HG02870 (cell line): ENCODE measurements around the gene NFIA.

Source experiments
- ATAC-seq: cut with Tn5 transposase; IDR thresholded peaks from one replicate; pipeline ENCODE4 v1.9.1; 2021; ENCODE audit warnings: mild to moderate bottlenecking, moderate library complexity; ENCODE audit not compliant: unreplicated experiment

Gene NFIA

DNA sequence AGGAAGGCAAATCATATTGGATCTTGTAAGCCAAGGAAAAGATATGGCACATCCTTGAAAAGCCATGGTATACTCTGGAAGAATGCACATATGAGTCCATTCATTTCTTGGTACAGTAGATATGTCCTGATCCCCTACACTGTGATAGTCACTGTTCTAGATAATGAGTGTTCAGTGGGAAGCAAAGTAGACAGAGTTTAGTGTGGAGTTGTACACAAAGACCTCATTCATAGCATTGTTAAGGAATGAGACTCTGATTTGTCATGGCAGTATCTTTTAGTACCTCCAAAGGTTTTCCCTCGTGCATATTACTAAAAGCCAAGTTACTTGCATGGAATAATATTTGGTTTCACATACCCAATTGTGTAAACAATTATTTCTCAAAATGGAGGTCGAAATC, 204.7 kb downstream of the NFIA start:
- no peak for ATAC-seq

DNA sequence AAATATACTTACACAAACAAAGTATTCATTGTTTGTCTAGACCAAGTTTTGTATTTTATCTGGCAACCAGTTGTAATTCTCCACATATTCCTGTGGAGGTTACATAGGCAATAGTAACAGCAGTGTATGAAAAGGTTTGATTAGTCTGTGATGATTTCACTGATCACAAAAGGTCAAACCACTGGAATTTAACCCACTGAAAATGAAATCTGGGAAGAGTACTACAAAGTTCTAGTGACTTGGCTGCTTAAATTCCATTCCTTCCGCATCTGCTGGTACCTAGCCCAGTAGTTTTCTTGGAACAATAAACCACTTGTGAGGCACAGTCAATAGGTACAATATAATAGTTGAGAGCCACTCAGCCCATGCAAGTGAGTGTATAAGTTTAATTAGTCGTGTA, 205.4 kb downstream of the NFIA start:
- ATAC-seq, result no peak

DNA sequence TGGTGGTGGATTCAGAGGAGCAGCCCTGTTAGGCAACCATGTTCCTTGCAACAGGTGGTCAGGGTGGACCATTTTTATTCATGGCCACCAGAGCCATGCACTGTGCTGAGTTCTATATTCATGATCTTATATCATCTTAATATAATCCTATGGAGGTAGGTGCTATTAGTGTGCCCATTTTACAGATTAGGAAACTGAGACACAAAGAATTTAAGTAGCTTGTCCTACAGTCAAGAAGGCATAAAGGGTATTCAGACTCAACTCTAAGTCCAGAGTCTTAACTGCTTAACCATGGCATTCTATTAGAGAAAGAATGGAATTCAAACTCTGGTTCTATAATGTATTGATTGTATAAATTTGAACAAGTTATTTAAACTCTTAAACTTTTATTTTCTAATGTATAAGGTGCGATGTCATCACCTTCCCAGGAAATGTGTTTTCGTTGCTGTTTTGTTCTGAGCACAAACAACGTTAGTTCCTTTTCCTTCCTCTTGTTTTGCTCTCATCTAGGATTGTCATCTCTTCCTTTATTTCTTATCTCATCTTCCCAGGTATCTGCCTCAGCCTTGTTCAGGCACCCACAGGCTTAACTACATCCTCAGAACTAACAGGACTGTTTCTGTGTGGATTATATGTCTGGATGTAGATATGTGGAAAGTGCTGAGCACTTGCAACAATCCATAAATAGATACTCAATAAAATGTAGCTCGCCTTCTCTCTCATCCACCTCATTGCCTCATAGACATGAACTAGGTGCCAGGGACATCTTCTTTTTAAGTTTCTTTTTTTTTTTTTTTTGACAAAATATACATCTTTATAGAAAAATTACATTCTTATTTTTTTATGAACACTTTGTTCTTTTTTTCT, 207.1 kb downstream of the NFIA start:
- ATAC-seq, result no peak

DNA sequence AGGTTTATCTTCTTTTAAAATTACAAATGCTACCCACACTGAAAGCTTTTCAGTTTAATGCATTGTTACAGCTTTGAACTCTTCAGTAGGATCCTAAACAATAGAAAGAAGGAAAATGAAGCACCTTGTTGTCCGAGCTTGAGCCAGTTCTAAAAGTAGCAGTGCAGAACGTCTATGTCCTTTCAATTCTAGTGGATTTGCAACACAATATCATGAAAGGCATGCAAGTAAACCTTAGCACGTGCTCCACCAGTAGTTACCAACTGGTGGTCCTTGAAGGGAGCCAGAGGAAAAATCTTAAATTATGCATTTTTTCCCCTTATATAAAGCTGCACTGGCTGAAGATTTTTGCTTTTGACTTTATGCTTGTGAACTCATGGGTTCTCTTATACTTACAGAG, 208.2 kb downstream of the NFIA start:
- no peak for ATAC-seq

DNA sequence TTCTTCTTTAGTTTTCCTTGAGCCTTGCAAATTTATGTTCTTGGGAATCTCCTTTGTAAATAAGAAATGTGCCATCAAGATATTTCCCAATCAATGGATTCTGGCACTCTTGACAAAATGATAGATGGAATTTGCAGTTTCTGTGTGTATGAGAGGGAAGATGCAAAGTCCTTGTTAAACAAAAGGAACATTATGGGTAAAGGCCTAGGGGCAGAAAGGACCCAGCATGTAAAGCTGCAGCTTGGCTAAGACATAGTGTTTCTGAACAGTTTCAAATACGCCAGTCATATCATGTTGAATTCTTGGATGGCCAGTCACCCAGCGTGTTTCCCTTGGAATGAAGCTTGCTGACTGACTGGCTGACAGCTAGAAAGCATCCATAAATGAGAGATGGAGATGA, 210.8 kb downstream of the NFIA start:
- ATAC-seq, result no peak

DNA sequence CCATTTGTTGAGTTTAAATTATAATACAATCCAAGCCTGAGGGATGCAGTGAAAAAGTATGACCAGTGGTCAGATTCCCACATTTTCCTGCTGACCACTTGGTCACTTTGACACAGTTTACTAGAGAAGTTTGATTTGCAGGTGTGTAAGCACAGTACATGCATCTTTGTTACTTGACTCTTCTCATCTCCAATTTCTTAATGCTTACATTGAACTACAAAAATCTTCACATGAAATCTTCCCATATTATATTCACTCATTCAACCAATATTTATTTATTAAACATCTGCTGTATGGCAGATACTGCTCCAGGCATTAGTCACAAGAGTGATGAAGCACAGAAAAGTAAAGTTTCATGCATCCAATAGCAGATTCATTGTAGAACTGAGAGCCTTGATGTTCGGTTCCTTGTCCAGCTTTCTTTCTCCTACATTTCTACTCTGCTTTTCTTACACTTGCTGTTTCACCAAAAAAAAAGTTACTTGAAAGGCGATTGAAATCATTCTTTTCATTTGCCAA, 211.7 kb downstream of the NFIA start:
- ATAC-seq, result no peak

DNA sequence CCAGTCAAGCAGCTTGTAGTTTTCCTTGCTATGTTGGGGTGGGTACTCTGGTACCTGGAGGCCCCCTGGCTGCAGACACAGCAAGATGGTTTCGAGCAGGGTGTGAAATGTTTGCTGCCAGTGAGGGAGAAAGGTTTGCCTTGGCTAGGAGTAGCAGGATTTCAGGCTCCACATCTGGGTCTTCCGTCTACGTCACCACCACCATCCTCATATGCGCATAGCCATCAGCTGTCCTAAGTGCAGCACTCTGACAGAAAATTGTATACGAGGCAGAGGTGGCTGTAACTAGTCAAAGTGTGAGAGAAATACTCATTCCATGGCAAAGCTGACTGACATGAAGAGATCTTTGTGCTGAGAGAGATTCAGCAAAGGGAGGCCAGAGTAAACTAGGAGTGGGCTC, 212.6 kb downstream of the NFIA start:
- ATAC-seq, result no peak

DNA sequence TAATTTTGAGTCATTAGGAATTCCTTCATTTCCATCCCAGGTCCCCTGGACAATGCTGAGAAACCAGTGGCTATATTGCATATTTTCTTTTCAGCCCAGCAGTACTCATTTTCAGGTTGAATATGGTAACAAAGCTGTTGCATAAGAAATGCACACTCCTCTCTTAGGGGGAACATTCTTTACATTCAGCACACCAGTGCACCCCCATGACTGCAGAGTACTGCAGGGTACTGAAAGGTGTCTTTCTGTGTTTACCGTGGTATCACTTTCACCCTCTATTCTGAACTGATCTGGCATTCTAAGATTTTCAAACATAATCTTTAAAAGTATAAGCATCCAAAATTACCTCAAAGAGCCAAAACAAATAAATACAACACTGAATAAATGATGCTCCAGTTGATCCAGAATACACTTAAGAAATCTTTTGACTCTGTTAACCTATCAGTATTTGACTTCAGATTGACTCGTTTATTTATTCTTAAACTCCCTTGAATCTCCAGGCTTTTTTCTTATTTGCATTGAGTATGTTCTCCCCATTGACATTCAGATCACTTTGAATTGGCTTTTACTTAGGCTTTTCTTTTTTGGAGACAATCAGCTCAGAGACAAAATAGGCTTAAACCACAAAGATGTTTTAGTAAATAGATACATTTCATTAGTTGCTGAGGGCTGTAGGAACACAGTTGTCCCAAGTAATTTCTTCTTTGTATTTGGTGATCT, 213.6 kb downstream of the NFIA start:
- no peak for ATAC-seq

DNA sequence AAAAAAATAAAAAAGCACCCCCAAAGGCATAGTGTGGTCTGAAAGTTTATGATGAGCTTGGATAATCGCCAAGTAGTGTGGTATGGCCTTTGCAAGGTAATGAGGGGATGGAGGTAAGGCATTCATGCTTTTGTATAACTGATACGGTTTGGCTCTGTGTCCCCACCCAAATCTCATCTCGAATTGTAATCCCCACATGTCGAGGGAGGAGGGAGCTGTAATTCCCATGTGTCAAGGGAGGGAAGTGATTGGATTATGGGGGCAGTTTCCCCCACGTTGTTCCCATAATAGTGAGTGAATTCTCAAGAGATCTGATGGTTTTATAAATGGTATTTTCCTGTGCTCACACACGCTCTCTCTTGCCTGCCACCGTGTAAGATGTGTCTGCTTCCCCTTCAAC, 215.5 kb downstream of the NFIA start:
- ATAC-seq, result no peak

DNA sequence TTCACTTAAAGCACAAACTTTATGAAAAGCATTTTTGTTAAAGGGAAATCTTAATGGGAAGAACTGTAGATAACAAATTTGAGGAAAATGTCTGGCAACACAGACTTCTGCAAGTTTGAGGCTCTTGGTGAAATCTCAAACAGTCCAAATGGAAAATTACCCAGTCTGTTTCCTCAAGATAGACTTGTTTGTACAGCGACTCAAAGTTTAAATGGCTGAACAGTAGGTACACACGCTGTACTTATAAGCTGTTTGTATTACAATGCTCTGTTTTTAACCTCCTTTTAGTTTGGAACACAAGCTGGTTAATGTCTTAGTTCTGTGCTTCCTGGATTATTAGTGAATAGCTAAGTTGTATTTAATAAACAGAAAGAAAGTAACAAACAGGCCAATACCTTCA, 217.1 kb downstream of the NFIA start:
- ATAC-seq, result no peak

DNA sequence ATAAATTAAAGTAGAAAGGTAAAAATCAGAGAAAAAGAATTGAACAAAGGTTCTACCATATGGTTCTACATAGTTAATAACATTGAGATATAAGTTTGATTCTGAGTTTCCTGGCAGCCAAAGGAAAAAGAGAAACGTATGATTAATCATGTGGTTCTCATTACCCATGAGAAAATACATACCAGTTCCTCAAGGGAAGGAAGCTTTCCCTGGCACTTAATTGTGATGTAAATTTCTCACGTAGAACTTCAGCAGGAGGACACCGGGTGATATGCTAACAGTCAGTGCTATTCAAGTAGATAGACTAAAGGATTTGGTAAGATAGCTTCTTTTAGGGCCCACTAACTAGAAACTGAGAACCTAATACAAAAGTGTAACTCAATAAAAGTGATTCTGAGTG, 218.5 kb downstream of the NFIA start:
- ATAC-seq, result no peak

DNA sequence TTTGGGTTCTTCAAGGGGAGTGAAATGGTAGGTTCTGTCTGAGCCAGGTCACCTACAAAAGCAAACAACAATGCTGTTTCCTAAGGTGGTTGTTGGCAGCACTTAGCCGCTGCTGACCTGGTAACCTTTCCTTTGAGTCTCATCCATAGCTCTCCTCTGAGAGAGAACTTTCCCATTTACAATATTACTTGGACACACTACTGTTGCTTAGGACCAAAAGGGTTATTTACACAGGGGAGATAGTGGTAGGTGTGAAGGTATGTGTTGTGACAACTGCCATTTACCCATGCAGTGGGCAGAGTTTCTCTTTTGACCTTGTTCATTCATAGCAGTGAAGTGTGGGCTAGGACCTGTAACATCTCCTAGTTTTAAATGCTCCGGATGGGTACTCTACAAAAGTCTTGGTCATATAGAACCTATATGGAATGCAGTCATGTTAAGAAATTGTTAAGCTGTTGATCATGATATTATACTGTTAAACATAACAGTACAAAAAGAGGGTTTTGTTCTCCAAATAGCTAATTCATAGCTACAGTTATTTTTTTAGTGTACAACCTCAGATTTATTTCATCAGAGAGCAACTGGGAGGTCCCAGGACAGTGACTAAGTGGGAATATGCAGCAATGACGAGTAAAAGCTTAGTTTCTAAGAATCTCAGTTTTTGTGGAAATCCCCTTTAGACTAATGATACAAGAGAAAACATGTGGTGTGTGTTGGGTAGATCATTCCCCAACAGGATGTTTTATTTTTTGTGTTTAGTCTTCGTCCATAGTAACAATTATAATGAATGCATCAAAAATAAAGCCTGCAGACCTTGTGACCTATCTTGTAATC, 219.7 kb downstream of the NFIA start:
- peak; percentile 63 for ATAC-seq

DNA sequence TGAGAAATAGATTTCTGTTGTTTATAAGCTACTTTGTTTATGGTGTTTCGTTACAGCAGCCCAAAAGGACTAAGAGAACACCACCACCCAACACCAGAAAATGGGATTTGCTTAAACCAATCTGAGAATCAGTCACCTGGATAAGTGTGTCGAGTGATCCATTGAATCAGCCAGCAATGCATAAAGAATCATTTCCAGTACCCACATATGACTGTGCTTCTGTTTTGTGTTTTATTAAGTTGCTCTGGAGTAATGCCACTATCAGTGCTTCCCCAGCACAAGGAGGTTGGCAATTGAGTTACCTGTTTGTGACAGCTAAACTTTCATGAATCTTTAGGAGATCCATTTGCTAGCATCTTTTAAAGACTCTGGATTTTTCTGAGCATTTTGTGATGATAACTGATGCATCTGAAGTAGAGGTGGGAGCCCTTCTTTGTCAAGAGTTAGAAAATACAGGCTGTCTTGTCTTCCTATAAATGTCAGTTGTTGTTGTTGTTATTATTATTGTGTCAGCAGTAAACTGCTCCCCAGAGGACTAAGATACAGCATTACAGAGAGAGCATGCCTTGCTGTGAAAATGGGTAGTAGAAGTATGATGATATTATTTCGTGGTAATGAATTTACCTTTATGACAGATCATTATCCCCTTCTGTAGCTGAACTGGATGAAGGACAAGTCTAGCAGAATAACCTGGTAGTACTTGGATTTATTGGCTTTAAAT, 225.2 kb downstream of the NFIA start:
- ATAC-seq, result no peak

DNA sequence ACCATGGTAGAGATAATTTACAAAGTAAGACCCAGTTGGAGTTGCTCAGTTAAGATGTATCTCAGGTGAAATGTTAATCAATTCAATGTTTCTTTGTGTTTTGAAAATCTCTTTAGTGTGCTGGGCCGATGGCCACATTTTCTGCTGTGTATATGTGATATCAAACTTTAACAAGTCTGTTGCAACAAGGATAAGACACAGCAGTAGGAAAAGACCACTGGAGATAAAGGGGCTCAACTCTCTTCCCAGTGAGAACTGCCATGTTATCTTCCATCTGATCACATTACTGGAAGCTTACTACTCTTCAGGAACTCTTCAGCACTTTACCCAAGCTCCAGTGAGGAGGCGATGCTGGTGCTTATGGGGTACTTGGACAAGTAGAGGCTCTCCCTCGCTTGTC, 227.7 kb downstream of the NFIA start:
- ATAC-seq, result no peak

DNA sequence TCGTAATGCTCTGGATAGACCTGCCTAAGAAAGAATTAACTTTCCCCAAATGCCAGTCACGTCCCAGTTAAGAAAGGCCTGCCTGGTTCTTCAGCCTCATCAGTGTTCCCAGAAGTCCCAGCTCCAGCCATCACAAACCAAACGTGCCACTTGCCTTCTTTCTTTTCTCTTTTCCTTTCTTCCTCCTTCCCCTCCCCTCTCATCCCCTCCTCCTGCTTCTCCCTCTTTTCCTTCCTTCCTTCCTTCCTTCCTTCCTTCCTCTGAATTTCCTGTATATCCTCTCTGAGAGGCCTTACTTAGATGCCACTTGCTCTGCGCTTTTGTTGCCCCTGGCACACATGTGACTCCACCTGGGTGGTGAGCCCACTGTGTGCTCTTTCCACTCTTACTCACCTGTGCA, 228.2 kb downstream of the NFIA start:
- ATAC-seq, result no peak

DNA sequence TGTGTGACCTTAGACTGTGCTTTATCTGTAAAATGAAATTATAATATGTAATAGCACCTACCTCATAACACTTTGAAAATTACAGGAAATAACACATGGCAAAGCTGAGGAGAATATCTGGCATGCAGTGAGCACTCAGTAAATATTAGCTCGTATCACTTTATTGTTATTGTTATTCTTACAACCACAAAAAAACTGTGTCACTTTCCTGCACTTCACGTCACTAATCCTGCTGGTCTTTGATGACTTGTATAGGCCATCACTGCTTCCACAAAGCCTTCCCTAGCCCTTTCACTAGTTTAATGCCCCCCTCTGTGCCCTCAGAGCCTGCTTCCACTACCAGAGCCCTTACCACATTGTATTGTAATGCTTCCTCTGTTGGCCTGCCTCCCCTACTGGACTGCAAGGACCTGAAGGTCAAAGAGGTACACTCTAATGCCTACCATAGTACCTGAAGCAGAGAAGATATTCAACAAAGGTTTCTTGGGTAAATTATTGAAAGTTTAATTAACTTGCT, 231.6 kb downstream of the NFIA start:
- ATAC-seq, result no peak

DNA sequence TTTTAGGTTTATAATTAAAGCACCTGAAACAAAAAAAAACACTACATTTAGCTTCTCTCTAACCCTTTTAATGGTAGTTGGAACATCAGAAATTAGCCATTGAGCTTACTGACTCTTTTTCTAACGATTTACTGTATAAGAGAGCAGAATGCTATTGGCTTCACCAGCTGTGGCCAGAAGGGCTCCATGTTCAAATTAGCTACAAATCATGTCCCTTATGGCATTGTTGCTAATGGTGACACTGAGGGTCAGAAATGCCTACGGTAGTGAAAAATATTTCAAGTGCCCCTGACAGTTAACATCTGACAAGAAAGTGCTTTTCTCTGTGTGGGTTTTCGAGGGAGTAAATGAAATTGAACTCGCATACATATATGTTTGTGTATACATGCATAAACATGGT, 232.7 kb downstream of the NFIA start:
- ATAC-seq, result no peak

DNA sequence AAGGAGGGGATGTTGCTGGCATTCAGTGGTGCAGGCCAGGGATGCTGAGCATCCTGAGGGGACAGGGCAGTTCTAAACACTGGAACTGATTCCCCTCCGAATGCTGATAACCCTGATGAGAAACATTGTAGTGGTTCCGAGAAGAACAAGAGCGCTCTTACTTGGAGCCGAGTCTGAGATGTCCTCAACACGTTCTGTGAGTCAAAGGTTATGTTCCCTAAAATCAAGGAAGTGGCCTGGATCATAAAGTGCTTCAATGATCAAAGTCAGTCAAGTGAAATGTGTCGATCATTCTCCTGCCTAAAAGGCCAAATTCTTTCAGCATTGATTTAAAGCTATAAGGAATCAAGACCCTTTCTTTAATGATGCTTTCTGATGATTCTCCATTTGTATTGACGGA, 234.1 kb downstream of the NFIA start:
- no peak for ATAC-seq

DNA sequence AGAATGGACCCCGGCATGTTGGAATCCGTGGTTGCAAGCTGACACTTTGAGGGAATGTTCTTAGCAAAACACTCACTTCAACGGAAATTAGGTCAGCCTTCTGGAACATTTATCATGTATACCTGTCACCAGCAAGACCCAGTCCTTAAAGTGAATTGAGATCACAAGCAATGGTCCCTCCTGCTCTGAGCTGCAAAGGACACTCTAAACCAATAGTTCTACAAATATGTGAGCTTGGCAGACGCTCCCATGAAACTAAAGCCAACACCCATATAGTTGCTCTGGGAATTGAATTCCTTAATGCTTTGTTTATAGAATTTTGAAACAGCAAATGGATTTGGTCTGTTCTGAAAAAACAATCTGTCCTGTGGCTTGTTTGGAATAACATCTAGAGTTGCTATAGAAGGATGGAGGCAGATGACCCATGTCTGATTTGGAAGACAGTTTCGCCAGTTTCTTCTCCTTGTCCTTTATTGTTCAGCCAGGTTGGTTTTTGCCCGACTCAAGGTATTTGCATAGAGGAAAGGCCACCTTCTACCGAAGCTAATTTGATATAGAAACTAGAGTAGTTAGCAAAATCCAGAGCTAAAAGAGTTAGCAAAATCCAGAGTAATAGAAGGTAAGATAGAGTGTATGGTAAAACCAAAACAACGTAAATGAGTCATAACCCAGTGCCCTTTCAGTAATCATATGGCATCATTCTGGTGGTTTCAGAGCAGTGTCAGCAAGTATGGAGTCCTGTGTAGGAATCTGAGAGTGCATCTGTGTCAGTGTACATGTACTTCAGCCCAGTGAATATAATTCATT, 236.2 kb downstream of the NFIA start:
- ATAC-seq, result peak; percentile 100

DNA sequence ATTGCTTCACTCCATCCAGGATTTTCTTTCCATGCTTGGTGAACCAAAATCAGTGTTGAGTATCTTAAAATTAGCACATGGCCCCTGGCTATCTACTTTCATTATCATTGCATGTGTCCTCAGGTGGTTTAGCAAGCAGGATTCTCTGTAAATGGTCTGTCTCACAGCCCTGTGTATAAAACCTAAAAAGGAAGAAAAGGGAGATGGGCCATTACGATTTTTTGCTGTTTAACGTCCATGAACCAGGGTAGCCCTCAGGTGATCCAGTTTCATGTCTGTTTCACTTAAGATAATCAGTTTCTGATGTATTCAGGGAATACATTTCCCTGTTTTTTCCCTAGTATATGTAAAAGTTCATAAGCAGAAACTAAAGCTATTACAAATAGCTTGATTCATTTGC, 238.2 kb downstream of the NFIA start:
- no peak for ATAC-seq
